NCI-H1930 (cell line): ENCODE results near the gene VDR.

ENCODE experiments used
- DNase-seq, 2 experiments: peaks; one replicate each; lab custom pipeline; 2025; lab: John Stamatoyannopoulos, UW

Gene VDR

DNA sequence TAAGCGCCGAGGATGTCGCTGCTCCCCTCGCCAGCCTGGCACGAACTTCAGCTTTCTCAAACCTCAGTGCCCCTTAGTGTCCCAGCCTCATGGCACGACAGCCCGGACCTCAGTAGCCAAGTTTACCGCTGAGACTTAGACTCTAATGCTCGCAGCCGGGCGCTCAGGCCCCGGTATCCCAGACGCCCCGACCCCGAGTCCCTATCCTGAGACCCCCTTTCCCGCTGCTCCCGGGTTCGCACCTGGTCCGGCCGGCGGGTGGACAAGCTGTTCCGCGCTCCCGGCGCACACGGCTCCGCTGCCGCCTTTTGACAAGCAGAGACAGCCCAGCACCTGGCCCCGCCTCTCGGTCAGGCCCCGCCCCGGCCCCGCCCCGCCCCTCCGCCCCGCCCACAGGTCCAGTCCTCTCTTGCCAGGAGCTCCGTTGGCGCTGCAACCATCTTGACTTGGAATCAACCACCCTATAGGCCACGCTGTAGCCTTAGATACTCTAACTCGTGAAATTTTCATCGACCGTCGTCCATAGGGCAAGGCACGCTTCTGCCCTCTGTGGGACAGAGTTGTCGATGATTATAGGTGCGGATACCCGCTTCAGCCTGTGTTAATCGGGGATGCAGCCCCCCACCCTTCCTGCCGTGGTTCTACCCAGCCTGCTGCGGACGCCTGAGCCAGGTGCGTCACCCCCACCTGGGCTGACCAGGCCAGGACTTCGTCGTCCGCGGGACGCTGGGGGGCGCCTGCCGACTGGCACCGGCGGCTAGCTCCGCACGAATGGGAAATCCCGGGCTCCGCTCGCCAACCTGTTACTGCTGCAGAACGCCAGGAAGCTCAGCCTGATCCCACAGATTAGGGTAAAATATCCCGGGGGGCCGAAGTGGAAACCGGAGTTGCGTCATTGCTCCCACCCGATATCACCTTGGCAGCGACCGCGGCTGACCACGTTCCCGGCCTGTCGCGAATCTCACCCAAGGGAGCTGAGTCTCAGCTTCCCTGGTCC lies at the start of gene VDR:
TSS of gene VDR (minus strand) at position 282 of the 997 bp plus-strand sequence. CDS start 25,881 bp downstream, outside the sequence.
- DNase-seq: peak; percentile 78 to 88

GRCh38 chr12:47954058-47954457 lies 49.3 kb upstream of the VDR start:
- DNase-seq: no peak

- no peak for DNase-seq
These were observed 46.2 kb upstream of the VDR start for GRCh38 chr12:47950856-47951468.

- DNase-seq: peak; percentile 48 to 61
These were observed 44.9 kb upstream of the VDR start for GRCh38 chr12:47949441-47950341.

GRCh38 chr12:47947341-47947740 lies 42.5 kb upstream of the VDR start:
- no peak for DNase-seq

DNA sequence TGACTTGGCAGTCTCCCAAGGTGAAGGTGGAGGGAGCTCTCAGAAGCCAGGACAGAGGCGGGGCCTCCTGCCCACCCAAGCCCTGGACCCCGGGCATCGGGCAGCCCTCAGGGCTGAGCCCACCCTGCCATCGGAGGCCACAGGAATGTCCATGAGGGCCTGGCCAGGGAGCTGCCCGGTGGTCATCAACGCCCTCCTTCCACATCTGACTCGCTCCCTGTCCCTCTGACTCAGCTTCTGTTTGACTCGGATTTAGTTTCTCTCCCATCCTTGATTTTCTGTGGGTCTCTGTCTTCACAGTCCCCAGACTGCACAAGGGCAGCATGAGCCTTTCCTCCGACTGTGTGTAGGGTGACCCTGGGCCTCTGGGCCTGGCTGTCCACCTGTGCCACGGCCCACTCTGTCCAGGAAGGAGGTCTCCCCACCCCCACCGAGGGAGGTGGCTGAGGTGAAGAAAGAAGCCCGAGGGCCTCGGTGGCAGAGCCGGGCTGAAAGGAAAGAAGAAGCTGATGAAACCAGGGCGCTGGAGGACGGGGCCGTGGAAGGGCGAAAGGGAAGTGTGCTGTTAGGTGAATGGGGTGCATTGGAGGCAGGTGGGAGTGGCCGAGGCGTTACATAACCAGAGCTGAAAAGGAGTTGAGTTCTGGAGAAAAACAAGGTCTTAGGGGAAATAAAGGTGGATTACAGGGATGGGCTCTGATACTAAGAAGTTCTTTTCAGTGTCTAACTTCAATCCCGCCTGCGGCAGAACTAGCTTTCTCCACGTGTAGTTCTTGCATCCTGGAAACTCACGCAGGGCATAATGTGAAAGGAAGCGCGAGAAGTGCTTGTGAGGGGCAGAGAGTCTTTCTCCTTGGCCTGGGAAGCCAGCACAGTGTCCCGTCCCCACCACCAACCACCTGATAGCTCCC lies 41.9 kb upstream of the VDR start:
- DNase-seq: no peak

- DNase-seq: no peak
These were observed 40.5 kb upstream of the VDR start for GRCh38 chr12:47945341-47945728.

DNA sequence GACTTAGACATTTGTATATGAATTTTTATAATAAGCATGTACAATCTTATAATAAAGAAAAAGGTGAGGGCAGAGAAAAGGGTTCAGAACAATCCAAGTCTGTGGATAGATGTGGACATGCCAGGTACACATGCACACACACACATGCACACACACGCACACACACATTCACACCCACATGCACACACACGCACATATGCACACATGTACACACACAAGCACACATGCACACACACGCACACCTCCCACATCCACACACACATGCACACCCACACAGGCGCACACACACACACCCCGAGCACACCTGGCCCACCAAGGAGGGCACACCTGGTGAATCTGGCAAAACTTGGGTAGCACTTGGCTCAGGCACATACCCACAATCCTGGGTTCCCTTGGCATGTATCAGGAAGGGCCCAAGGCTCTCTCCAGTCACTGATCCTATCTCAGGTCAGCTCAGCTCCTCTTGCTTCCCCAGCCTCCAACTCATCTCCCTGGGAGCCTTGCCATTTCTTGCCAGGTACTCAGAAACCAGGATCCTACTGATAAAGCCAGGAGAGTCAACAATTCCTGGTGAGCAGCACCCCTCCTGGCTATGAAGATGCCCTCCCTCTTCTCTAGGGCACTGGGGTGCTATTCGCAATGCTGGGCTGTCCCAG lies 40.0 kb upstream of the VDR start:
- no peak for DNase-seq

GRCh38 chr12:47943623-47944340 lies 39.0 kb upstream of the VDR start:
- DNase-seq: no peak

DNA sequence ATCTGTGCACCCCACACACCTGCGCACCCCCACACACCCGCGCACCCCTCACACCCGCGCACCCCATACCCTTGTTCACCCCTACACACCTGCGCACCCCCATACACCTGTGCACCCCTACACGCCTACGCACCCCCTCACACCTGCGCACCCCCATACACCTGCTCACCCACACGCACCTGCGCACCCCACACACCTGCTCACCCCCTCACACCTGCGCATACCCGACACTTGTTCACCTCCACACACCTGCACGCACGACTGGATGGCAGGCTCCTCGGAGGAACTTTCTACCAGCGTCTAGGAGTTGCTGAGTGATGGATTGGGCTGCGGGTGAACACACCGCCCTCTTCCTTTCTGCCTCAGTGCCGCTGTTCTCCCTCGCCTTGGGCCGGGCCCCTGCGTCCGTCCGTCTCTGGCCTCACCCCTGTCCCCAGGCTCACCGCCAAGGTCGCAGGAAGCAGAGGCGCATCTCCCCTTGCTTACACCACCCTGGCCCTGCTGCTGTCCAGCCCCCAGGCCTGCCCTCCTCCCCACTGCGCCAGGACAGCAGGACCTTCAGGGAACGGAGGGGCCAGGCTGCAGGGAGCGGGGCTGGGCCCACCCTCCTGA lies 37.9 kb upstream of the VDR start:
- no peak for DNase-seq

- DNase-seq: no peak
These were observed 37.2 kb upstream of the VDR start for GRCh38 chr12:47941871-47942613.

GRCh38 chr12:47941475-47941780 lies 36.6 kb upstream of the VDR start:
- DNase-seq: no peak

DNA sequence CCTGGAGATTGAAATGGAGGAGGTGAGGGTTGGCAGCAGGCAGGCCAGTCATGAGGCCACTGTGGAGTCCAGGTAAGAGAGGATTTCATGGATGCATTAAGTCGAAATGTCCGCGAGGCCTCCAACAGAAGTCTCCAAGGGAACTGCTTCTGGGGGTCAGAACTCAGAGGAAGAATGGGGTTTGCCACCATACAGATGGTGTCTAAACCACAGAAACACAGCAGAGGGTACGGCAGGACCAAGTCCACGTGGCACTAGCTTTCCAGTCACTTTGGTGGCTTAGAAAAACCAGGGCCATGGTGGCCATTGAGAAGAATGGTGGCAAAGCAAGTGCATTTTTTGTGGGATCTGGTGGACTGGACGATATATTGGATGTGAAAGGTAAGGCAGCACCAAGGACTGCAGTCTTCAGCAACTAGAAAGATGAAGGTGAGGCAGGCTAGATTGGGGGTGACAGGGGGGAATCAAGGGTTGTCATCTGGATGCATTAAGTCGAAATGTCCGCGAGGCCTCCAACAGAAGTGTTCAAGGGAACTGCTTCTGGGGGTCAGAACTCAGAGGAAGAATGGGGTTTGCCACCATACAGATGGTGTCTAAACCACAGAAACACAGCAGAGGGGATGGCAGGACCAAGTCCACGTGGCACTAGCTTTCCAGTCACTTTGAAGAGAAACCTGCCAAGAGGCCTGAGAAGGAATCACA lies 36.1 kb upstream of the VDR start:
- DNase-seq: no peak

- DNase-seq: no peak
These were observed 34.3 kb upstream of the VDR start for GRCh38 chr12:47939009-47939601.

GRCh38 chr12:47938594-47938993 lies 33.8 kb upstream of the VDR start:
- DNase-seq: no peak

DNA sequence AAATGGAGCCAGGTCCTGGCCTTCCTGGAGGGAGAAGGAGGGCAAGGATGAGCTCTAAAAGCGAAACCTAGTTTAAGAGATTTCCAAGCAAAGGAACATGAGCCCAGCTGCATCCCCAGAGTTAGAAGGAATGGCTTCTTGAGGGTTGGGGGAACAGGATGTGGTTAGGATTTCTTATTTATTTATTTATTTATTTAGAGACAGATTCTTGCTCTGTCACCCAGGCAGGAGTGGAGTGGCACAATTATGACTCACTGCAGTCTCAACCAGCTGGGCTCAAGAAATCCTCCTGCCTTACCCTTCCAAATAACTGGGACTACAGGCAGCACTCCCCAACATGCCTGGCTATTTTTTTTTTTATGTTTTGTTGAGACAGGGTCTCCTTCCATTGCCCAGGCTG lies 33.3 kb upstream of the VDR start:
- DNase-seq: no peak

- no peak for DNase-seq
These were observed 30.4 kb upstream of the VDR start for GRCh38 chr12:47935184-47935583.

GRCh38 chr12:47931187-47931586 lies 26.4 kb upstream of the VDR start:
- DNase-seq: no peak
